Activated CD4-positive, alpha-beta T cell treated with anti-CD3 and anti-CD28 coated beads, Interleukin-2, amount 50 U/mL, for 1 hour (primary cell): Measurements from ENCODE around the gene CHST10.
"Not testable (repeated sequence)": the region's sequence is repeated elsewhere in the genome, so short reads cannot be mapped to it uniquely, and the experiment has no call there.

Source experiments
- DNase-seq: peaks from one replicate; pipeline ENCODE4 v3.0.0-alpha.2; 2020

The CHST10 gene

GRCh38 chr2:100391735-100392515 is 25.5 kb downstream of the CHST10 start:
- DNase-seq = no peak

- no peak for DNase-seq
Measured at GRCh38 chr2:100390001-100390940, 27.2 kb downstream of the CHST10 start.

GRCh38 chr2:100388703-100389102 is 28.8 kb downstream of the CHST10 start:
- DNase-seq = no peak

- DNase-seq = no peak
Measured at GRCh38 chr2:100383954-100384353, 33.5 kb downstream of the CHST10 start.

GRCh38 chr2:100383306-100383705 is 34.2 kb downstream of the CHST10 start:
- no peak for DNase-seq

GRCh38 chr2:100381240-100381639 is 36.2 kb downstream of the CHST10 start:
- peak; percentile 62 for DNase-seq

GRCh38 chr2:100380681-100381080 is 36.8 kb downstream of the CHST10 start:
- no peak for DNase-seq

GRCh38 chr2:100376836-100377235 is 40.6 kb downstream of the CHST10 start:
- no peak for DNase-seq

GRCh38 chr2:100367163-100367562 is 50.3 kb downstream of the CHST10 start:
- DNase-seq = no peak

GRCh38 chr2:100365434-100365833 is 52.0 kb downstream of the CHST10 start:
- DNase-seq = no peak

- DNase-seq = not testable (repeated sequence)
Measured at GRCh38 chr2:100362269-100362668, 55.2 kb downstream of the CHST10 start.

GRCh38 chr2:100359576-100359975 is 57.9 kb downstream of the CHST10 start:
- no peak for DNase-seq

GRCh38 chr2:100358554-100358953 is 58.9 kb downstream of the CHST10 start:
- no peak for DNase-seq

- DNase-seq = no peak
Measured at GRCh38 chr2:100352521-100352920, 64.9 kb downstream of the CHST10 start.

GRCh38 chr2:100350661-100351185 is 66.7 kb downstream of the CHST10 start:
- no peak for DNase-seq

- not testable (repeated sequence) for DNase-seq
Measured at GRCh38 chr2:100345144-100345543, 72.3 kb downstream of the CHST10 start.

GRCh38 chr2:100344433-100344832 is 73.0 kb downstream of the CHST10 start:
- no peak for DNase-seq

GRCh38 chr2:100342466-100342865 is 75.0 kb downstream of the CHST10 start:
- not testable (repeated sequence) for DNase-seq
